Measurements from ENCODE around the gene SLC7A7.
"Not testable (repeated sequence)": the region's sequence is repeated elsewhere in the genome, so short reads cannot be mapped to it uniquely, and the experiment has no call there.

Gene SLC7A7

DNA sequence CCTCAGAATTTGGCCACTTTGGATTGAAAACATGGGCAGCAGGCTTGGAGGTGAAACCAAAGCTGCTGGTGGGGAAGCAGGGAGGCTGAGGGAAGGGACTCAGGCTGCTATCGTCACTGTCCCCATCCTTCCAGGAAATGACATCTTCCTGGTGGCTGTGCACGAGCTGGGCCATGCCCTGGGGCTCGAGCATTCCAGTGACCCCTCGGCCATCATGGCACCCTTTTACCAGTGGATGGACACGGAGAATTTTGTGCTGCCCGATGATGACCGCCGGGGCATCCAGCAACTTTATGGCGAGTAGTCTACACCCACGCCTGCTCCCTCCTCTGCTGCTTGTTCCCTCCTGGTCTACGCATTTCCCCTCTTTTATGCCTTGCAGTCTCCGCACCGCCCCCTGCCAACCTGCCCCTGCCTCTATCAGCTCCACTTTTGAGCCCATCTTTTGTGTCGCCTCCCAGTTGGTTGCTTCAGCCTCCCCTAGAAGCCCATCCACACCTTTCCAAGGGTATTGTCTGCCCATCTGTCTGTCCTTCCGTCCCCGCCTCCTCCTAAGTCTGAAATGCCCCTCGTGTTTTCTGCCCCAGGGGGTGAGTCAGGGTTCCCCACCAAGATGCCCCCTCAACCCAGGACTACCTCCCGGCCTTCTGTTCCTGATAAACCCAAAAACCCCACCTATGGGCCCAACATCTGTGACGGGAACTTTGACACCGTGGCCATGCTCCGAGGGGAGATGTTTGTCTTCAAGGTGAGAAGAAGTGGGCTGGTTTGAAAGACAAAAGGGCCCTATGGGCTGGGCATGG lies 28.1 kb upstream of the SLC7A7 start:
- DNase-seq, result no peak

DNA sequence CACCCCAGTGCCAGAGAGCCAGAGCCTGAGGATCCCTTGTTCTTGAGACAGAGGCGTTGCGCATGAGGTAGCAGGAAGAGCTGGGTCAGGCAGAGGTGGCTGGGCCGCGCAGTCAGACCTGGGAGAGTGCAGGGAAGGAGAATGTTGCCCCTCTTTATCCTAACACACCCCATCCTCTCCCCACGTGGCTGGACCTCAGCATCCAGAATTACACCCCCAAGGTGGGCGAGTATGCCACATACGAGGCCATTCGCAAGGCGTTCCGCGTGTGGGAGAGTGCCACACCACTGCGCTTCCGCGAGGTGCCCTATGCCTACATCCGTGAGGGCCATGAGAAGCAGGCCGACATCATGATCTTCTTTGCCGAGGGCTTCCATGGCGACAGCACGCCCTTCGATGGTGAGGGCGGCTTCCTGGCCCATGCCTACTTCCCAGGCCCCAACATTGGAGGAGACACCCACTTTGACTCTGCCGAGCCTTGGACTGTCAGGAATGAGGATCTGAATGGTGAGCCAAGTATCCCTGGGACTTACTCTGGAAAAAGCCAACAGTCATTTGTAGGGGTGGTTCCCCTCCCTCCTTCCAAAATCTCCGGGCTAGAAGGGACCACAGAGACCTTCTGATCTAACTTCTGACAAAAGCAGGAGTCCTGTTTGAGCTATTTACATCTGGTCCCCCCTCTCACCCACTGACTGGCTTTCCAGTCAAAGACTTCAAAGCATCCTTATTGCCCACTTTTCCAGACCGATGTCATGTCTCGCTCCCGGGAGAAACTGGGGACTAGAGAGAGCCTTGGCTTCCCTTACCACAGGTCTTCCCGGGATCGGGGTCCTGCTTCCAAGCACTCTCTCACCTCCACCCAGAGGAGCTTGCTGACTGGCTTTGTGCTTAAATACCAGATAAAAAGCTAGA lies 27.2 kb upstream of the SLC7A7 start:
- DNase-seq, result no peak

DNA sequence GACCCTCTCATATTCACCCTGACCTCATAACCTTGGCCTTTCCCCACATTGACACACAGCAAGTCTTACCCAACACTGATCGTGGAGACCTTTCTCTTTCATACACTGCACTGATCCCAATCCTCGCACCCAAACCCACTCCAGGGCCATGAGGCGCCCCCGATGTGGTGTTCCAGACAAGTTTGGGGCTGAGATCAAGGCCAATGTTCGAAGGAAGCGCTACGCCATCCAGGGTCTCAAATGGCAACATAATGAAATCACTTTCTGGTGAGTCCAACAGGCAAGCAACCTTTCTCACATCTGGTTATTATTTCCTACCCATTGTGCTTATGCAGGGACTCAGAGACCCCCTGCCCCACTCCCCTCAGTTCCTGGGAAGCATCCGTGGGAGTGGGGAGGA lies 26.5 kb upstream of the SLC7A7 start:
- DNase-seq, result no peak

DNA sequence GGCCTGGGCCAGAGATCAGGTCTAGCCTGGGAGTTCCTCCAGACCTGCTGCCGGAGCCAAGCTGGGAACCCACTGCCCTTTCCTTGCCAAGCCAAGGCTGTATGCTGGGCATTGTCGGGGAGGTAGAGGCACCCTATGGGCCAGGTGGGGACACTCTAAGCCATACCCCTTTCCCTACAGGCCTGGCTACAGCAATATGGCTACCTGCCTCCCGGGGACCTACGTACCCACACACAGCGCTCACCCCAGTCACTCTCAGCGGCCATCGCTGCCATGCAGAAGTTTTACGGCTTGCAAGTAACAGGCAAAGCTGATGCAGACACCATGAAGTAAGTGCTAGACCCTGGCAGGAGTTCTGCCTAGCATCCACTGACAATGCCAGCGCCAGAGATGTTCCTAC lies 26.1 kb upstream of the SLC7A7 start:
- DNase-seq, result no peak

DNA sequence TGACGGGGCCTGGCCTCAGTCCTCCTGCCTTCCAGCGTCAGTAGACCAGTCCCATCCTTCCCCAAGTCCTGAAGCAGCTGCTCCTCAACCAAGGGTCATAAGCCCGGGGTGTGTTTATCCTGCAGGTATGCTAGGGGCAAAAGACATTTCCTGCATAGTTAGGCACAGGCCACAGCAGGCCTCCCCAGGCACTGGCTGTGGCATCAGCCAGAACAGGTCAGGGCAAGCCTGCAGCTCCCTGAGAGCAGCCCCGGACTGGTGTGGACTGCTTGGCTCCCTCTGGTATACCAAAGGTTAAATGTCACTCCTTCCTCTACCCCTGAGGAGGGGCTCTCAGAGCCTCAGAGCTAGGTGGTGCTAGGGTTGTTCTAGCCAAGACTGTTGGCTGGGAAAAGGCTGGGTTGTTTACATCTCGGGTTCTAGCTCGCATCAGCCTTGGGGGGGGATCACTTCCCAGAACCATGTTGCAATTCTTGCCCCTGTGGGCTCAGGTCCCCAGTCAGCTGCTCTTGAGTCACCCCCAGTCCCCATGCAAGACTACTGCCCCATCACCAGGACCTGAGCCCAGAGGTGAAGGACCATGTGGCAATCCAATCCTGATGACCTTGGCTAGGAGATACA lies 24.0 kb upstream of the SLC7A7 start:
- DNase-seq, result peak in 1 of 4 experiments; percentile 27

DNA sequence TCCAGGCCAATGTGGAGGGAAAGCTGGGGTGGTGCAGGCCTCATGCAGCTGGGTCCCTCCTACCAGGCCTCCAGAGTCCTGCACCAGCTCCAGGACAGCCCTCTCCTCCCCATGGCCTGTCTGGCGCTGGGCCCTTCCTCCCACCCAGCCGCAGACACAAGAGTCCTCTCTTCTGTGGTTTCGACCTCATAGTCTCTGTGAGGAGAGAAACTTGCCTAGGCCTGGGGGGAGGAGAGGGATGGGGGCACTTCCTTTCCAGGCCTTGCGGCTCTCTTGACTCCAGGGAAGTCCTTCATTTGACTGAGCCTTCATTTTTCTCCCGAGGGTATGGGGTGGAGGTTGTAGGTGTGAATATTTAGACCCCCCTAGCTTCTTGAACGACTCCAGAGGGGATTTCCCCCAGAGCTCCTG lies 23.4 kb upstream of the SLC7A7 start:
- DNase-seq, result peak; percentile 33 to 72 (median 65)

DNA sequence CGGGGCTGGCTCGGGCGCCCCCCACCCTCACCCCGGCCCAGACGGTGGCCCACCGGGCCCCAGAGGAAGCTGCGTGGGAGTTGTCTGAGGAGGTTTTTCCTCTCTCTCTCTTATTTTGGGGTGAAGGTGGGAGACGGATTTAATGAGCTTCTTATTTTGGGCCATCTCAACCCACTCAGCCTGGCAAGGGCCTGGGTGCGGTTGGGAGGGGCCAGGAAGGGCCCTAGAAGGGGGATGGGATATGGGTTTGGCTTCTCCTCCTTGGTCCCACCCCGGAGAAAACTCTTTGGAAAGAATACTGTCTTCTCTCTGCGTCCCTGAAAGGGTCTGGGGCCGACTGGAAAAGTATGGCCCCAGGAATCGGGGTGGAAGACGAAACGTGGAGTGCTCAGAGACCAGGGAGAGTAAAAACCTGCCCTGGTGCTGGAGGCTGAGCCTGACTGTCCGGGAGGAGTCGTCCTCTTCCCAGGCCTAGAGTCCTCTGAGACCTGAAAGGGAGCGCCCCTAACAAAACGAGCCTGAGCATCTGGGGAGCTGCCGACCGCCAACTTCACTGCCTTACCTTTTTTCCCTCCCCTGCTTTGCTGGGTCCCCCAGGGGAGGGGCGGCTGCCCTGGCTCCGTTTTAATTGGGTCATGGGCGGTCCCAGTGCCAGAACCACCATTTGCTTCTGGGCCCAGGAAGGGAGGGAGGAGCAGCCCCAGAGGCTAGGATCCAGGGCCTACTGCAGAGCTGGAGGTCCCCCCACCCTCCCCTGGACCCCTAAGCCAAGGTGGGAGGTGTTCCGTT lies 22.7 kb upstream of the SLC7A7 start:
- peak in 3 of 4 experiments; percentile 17 to 36 (median 28) for DNase-seq

DNA sequence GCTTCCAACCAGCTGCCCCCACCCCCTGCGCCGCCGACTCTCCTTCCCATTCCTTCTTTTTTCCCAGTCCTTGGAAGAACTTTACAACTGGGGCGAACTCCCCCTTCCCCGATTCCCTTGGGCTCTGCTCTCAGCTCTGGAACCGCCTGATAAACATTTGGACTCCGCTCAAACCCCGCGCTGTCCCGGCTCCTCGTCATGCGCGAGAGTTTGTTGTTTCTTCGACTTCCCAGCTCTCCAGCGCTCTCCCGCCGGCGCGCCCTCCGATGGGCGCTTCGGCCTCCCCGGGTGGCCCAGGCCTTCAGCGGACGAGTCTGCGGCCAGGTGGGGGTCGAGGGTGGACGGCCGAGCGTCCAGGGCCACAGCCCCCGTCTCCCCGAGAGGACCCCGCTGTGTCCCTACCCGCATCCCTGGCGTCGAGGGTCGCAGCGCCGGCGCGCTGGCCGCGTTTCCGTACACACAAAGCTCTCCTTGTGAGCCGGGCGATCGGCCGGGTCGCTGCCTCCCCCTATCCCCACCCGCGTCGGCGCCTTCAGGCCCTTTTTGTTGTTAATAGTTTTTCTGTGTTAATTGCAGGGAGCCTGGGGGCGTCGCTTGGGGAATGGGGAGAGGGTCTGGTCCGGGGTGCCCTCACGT lies 22.0 kb upstream of the SLC7A7 start:
- DNase-seq, result peak; percentile 65 to 81 (median 73)

DNA sequence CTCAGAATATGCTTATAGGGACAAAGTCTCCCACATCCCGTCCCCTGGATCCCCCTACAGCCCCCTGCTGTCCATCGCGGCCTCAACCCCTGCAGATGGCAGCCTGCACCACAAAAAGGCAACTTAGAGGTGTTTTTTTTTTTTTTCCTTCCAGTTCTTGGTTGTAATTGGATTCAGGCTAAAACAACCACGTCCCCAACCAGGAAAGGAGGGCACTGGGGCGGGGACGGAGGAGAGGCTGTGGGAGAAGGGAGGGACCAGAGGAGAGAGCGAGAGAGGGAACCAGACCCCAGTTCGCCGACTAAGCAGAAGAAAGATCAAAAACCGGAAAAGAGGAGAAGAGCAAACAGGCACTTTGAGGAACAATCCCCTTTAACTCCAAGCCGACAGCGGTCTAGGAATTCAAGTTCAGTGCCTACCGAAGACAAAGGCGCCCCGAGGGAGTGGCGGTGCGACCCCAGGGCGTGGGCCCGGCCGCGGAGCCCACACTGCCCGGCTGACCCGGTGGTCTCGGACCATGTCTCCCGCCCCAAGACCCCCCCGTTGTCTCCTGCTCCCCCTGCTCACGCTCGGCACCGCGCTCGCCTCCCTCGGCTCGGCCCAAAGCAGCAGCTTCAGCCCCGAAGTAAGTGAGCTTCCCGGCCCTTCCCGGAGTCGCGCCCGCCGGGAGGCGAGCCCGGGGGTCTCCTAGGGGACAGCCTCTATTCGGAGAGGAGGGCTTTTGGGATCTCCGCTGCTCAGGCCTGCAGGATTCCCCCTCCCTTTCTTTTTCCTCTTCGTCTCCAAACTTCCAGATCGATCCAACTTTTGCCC lies 21.3 kb upstream of the SLC7A7 start, which contains the start of gene MMP14:
TSS of gene MMP14 (plus strand) at position 285 of the 813 bp plus-strand sequence. CDS start at position 518, 233 bp downstream.
- DNase-seq, result peak; percentile 56 to 87 (median 73)

DNA sequence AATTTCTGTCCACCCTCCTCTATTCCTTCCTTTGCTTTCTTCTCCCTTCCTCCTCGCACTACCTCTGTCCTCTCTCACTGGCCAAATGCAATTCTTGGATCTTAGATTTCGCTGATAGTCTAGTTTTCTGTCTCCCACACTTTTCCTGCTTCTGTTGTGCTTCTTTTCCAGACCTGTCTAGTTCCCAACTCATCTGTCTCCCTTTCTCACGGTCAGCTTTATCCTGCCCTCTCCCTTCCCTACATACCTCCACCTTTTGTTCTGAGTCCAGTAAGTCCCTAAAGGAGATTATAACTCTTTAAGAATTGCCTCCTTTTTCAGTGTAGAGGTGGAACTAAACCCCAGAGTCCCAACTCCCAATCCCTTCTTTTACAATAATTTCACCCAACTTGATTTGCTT lies 20.3 kb upstream of the SLC7A7 start:
- DNase-seq, result no peak

DNA sequence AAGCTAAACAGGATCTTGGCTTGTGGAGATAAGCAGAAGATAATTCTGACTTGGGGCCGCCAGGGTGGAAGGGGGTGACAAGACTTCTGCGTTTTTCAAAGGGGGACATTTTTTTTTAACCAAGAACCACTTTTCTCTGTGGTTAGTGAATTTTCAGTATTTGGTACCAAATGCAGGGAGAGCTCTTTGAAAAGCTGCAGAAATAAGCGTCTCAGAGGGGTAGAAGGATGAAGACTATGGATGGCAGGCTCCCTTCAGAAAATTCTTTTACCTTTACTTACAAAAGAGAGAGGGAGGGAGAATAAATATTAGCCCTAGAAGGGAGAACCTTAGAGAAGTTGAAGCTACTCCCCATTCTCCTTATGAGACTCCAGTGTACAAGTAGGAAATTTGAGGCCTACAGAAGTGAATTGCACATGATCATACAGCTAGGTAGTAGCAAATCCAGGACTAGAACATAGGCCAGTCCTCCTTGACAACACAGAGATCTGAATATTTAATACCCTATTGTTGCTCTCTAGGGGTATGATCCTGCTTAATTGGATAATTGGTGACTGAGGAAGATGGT lies 15.3 kb upstream of the SLC7A7 start:
- no peak for DNase-seq

DNA sequence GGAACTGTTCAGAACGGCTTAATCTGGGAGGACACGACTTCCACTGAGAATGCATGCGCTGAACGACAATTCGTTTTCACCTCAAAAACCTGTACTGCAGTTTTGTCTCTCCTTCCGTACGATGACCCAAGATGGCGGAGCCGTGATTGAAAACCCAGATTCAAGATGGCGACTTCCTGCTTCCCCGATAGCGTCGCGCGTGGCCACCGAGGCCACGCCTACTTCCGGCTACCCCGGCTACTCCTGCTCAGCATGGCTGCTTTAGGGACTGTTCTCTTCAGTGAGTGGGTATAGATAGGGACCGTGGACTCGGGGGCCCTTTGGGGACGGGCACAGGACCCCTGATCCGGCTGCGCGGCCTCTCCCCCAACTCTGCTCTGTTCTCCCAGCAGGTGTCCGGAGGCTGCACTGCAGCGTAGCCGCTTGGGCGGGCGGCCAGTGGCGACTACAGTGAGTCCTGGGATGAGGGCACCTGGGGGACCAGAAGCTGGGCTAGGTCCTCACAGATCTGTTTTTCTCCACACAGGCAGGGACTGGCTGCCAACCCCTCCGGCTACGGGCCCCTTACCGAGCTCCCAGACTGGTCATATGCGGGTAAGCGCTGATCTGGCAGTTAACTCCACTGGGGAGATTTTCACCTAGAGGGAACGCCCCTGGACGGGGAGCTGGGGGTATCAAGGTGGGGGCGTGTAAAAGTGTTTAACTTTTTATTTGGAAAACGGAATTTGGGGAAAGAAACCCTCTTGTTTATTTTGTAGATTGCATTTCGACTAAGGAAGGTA lies 14.6 kb upstream of the SLC7A7 start, which contains the start of gene MRPL52:
TSS of gene MRPL52 (plus strand) at position 227 of the 782 bp plus-strand sequence. CDS start at position 253, 26 bp downstream.
- peak; percentile 92 to 97 (median 95) for DNase-seq

DNA sequence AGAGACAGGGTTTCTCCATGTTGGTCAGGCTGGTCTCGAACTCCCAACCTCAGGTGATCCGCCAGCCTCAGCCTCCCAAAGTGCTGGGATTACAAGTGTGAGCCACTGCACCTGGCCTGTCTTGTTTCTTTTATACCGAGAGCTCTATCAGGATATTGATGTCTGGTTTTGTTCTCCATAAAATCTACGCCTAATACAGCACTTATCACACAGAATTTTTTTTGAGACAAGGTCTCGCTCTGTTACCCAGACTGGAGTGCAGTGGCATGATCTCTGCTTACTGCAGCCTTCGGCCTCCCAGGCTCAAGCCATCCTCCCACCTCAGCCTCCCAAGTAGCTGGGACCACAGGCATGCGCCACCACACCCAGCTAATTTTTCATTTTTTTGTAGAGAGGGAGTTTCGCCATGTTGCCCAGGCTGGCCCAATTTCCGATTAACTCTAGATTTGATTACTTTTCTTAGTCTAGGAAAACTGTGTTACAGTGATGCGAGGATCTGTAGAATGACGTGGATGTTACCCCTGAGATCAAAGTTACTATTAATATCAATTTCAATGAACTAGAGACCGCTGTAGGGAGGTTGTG lies 13.9 kb upstream of the SLC7A7 start:
- not testable (repeated sequence) for DNase-seq

DNA sequence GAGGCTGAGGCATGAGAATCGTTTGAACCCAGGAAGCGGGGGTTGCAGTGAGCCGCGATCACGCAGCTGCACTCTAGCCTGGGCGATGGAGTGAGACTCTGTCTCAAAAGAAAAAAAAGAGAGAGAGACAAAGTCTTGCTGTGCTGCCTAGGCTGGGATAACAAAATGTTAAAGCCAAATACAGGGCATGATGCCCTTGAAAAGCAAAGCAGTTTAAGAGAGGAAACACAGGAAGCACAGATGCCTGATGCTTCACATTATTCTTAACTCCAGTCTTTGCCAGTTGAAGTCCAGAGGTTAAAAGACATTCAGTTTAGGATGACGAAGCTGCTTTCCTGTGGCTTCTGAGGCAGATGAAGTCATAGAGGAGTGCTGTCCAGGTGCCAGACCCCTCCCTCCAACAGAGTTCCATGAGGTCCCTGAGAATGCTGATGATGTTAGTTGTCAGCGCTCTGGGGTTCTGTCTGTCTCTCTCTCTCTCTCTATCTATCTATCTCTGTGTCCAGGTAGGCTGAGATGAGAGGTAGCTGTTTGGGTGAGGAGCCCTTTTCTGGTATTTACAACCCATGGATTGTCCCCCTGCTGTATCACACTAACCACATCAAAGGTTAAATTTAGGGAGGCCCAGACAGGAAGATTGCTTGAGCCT lies 9.6 kb upstream of the SLC7A7 start:
- DNase-seq, result no peak

DNA sequence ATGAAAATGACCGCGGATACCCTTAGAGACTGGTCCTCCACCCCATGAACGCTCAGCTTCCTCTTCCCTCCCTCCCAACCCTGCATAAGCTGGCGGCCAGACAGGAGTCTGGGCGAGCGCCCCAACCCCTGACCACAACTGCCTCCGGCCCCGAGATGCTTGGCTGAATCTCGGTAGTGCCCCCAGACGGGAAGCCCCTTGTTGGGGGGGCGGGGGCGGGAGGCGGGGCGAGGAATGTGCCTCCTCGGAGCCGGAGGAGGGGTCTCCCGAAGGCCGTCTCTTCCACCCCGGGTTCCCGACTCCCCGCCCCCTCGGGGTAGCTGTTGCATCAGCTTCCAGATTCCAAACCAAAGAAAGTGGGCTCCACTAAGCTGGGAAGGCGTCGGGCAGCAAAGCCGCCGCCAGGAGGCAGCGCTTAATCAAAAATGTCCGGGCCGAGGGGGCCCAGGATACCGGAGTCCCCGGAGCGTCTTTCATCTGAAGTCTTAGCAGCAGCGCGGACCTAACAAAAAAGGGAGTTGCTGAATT lies 7.4 kb upstream of the SLC7A7 start:
- DNase-seq, result peak; percentile 78 to 90 (median 84)

DNA sequence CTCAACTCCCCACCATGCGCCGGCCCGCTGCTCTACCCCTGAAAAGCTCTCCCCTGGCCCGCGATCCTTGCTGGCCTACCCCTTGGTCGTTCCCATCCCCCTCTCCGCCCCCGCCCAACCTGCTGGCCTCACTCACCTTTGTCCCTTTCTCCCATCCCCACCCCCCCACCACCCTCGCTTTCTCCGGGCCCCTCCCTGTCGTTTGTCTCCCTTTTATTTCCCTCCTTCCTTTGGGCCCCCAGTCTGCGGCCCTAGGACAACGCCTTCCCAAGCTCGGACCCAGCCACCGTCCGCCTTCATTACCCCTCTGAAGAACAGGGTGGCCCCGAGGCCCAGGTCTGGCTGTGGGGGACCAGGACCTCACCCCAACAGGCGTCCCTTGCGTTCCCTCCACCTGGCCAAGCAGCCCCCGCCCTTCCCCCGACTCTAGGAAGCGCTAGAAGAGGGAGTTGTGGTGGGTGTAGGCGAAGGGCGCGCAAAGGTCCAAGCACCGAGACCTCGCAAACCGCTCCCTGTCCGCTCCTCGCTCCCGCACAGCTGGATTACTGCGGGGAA lies 6.9 kb upstream of the SLC7A7 start:
- no peak for DNase-seq

DNA sequence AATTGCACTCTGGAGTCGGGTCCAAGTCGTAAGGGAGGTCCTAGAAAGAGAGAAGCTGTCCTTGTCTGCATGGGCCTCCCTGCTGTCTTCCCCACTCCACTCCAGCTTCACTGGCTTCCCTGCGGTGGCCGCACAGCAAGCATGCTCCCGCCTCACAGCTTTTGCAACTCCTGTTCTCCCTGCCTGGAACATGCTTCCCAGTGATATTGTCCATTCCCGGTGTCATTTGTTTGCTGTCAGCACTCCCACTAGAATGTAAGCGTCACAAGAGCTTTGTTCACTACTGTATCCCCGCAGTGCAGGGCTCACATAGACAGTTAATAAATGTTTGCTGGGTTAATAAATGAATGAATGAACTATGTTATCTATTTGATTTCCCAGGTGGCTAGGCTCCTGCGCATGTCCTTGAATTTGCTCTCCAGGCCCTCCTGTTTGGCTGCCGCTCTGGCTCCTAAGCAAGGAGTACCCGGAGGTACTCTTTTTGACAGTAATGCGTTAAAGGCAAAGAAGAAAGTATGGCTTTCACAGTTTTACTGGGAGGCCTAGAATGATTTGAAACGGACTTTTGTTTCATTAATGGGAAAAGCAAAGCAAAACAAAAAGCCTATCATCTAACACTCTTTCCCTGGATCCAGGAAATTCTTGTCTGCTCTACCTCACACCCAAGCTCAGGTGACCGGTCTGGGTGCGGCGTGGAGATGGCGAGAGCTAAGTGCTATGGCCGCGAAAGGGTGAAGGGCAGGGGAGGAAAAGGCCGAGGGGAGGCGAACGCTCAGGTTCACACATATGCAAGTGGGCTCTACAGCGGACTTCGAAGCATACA lies 6.2 kb upstream of the SLC7A7 start:
- no peak for DNase-seq

Measured in suppressor macrophage (primary cell).